ENCODE measurements around the gene LLGL1.

The LLGL1 gene

DNA sequence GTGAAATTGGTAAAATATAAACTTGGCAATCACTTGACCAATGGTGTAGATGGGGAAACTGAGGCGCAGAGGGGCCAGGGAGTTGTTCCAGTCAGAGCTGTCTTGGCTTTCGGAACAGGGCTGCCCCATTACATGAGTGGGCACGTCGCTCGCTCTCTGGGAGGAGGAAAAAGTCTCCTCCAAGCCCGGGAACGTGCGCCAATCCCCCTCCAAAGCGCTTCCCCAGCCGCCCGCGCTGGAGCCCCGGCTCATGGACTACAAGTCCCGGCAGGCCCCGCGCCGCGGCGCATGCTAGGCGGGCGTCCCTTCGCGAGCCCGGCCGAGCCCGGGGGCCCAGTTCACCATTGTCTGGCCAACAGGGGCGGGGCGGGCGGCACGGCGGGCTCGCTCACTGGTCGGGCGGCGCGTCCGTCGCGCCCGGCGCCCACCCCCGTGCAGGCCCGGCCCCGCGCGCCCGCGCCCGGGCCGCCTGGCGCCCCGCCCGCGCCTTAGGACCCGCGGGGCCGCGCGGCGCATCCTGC lies at the start of gene LLGL1:
Gene LLGL1 (plus strand): TSS at position 515 of the 521 bp plus-strand sequence. CDS start 48 bp downstream, outside the sequence.
- DNase-seq, result peak; percentile 96

- no peak for DNase-seq
Measured at GRCh38 chr17:18176176-18176575, 49.3 kb upstream of the LLGL1 start.

DNA sequence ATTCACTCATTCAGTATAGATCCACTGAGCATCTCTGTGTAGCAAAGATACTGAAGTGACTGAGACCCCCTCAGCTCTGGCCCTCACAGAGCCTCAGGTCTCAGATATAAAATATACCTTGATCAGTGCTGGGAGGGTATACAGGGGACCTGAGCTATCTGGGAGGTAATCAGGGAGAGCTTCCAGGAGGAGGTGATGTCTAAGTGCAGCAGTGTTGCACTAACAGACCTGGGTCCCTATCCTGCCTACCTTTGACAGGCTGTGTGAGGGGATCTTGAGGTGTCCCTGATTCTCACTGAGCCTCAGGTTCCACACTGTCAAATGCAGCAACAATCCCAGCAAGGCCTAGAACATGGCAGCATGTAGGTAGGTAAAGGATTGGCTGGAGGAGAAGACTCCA lies 48.3 kb upstream of the LLGL1 start:
- no peak for DNase-seq

DNA sequence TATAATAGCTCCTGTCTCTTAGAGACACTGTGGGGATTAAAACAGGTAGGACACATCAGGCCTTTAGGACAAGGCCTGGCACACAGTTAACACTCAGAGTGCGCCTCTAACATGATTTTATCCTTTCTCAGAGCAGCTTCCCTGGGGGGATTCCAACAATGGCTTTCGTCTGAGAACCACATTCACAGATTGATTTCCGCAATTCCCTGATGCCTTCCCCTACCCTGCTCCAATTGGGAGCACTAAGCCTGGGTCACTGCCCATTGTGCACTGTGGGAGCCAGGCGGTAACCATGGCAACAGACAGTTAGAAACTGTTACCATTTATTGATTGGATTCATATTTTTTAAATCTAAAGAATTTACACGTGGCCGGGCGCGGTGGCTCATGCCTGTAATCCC lies 47.7 kb upstream of the LLGL1 start:
- no peak for DNase-seq

DNA sequence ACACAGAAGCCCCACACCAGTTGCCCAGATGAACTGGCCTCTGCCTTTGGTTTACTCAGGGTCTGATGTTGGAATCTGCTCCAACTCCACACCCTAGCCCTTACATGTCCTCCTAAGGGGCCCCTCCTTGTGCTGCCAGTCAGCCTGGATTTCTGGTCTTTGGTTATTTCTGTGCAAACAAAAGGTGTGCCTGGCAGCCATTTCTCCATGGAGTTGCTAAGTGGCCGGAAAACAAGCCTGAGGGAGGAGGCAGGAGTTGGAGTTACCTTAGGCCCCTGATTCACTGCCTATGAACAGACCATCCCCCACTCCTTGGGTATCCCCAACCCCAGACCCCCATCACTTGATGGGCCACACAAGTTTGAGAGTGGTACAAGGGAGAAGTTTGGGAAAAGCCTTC lies 46.2 kb upstream of the LLGL1 start:
- no peak for DNase-seq

DNA sequence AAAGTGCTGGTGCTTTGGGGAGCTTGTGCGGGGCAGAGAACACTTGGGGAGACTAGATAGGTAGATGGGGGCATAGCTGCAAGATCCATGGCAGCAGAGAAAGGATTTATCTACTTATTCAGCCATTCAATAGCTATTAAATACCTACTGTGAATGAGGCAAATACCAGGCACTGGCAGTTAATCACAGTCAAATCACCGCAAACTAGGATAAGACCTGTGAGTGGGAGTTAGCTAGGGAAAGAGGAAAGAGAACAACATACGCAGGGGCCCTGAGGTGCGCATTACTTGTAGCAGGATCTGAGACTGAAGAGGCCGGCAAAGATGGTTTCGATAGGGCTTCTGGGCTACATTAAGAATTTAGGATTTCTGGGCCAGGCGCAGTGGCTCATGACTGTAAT lies 45.6 kb upstream of the LLGL1 start:
- DNase-seq, result no peak

GRCh38 chr17:18181358-18181757 lies 44.1 kb upstream of the LLGL1 start:
- no peak for DNase-seq

DNA sequence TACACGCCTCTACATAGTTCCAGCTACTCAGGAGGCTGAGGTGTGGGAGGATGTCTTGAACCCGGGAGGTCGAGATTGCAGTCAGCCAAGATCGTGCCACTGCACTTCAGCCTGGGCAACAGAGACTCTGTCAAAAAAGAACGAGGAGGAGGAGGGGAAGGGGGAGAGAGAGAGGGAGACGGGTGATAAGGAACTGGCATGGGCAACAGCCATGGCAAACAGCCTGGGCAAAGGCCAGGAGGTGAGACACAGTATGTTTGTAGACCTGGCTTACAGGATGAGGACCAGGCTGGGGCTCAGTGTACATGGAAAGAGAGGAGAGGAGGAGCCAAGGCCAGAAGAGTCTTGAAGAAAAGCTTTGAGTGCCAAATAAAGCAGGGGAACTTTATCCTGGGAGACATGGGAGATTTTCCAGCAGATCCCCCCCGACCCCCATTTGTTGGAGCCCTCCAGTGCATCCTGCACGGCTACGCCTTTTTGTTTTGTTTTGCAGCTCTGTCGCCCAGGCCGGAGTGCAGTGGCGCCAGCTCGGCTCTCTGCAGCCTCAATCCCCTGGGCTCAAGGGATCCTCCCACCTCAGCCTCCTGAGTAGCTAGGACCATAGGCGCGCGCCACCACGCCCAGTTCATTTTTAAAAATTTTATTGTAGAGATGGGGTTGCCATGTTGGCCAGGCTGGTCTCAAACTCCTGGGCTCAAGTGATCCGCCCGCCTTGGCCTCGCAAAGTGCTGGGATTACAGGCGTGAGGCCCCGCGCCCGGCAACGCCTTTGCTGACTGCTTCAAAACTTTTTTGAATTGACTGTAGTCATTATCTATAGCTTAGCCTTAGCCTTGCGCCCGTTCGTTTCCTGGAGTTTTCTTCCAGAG lies 43.1 kb upstream of the LLGL1 start:
- DNase-seq, result no peak

GRCh38 chr17:18182978-18183333 lies 42.5 kb upstream of the LLGL1 start:
- DNase-seq, result no peak

DNA sequence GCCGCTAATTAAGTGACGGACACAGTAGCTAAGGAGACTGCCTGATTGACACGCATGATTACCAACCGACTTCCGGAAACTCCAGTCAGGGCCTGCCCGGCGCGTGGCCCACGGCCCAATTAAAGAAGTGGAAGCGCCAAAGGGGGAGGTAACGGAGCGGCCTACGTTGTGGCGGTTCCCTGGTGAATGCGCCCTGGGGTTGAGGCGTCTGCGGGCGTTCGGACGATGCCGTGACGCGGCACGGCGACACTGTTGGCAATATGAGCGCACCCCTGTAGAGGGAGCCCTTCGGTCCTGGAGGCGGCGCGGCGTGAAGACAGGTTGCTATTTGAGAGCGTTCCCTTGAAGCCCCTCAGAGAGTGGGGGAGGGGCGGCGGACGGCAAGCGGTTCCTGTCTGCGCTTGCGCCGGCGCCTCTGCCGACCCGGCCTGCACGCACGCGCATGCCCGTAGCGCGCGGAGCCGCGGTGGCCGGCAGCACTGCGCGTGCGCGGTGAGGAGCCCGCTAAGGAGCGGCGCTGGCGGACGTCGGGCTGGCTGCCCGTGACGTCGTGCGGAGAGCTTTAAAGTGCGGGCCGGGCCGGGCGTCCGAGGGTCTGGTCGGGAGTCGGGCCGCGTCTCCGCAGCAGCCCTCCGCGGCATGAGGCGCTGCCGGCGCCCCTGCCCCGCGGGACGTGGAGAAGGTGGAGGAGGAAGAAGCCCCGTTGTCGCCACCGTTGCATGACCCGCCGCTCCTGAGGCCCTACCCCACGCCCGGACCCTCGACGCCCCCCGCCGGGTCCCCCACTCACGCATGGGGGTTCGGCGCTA lies 41.9 kb upstream of the LLGL1 start, which contains the start of gene ALKBH5:
Gene ALKBH5 (plus strand): TSS at position 495 of the 809 bp plus-strand sequence. CDS start 416 bp downstream, outside the sequence.
- peak; percentile 98 for DNase-seq

GRCh38 chr17:18184143-18185031 lies 41.0 kb upstream of the LLGL1 start:
- DNase-seq, result peak; percentile 79

DNA sequence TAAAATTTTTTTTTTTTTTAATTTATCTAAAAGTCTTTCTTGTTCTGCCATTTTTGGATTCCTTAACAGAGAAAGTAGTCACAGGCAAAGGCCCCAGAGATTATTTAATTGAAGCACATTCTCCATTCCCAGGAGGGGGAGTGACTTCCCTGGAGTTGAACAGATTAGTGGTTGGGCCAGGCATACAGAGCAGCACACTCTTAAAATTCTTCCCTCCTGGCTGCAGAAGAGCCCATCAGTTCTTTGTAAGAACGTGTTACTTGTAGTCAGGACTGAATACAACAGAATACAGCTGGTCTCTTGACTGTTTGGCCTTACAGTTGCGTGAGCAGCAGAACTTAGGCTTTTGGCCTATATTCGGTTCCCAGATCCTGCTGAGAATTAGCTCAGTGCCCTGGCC lies 40.0 kb upstream of the LLGL1 start:
- no peak for DNase-seq

DNA sequence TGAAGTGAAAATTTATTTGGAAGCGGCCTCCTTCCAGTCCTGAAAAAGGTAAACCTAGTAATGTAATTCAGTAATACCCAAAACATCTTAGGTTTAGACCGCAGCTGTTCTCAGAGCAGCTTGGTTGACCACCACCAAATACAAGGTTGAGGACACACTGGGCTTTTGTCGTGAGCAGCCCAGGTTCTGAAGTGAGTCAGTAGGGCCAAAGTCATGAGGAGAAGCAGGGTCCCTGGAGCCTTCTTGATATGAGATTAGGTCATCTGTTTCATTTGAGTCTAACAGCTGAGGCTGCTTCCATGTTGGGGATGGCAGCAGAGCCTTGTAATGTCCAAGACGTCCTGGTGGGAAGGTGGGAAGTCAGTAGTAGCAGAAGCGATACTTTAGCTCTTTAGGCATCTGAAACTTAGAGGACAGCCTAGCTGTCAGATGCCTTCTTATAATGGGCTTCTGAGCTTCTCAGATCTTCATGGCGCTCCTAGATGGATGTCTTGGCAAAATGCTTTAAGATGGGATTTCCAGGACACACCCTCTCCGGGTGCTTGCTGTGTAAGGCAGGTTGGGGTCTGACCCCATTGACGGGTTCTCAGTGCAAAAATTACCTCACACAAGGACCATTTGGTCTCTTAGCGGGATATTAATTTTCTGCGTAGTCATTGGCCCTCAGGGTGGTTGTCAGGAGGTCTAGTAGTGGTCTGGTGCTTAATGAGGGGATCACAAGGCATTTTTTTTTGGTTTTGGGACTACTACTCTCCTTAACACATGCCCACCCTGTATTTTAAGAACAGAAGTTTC lies 39.4 kb upstream of the LLGL1 start:
- DNase-seq, result no peak

DNA sequence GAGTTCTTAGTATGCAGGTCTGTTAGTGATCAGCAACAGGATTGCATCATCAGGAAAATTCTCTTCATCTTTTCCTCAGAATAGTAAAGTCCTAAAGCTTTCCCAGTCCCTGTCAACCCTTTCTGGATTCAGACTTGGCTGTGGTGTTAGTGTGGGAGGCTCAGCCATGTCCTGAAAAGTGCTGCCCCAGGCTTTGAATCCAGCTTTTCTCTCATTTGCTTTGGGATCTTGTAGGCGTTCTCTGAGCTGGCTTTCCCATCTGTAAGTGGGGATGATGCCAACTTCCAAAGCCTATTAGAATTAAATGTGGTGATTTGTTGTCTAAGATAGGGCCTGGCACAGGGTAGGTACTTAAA lies 38.8 kb upstream of the LLGL1 start:
- DNase-seq, result no peak

DNA sequence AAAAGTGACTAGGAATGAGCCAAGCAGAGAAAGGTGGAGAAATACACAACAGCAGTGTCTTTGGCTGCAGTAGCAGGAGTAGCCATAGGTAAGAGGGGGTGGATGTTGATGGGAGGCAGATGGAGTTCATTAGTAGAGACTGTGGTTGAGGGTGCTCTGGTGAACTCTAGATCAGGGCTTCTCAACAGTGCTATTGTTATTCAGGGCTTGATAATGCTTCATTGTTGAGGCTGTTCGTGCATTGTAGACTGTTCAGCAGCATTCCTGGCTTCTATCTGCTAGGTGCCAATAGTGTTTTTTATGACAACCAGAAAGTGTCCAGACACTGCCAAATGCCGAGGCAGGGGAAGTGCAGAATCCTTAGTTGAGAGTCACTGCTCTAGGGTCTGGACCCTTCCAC lies 38.2 kb upstream of the LLGL1 start:
- no peak for DNase-seq

- DNase-seq, result no peak
Measured at GRCh38 chr17:18187821-18188761, 37.3 kb upstream of the LLGL1 start.

GRCh38 chr17:18190628-18191235 lies 34.7 kb upstream of the LLGL1 start:
- no peak for DNase-seq

DNA sequence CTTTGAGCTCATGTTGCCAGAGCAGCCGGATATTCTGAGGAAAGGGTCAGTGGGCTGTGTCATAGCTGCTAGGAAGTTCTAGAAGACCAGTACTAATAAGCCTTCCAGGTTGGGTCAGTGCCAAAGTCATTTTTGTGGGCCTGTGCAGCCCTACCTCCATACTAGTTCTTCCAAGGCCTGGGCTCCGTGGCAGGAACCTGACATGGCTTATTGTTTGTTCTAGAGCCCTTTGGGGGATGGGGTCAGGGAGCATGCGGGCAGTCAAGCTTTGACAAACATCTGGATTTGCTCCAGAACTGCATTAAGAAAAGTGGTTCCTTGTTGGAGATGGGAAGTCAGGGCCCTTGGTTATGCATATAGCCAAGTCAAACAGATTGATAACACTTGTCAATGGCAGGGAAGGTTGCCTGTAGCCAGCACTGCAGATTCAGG lies 34.2 kb upstream of the LLGL1 start:
- no peak for DNase-seq

DNA sequence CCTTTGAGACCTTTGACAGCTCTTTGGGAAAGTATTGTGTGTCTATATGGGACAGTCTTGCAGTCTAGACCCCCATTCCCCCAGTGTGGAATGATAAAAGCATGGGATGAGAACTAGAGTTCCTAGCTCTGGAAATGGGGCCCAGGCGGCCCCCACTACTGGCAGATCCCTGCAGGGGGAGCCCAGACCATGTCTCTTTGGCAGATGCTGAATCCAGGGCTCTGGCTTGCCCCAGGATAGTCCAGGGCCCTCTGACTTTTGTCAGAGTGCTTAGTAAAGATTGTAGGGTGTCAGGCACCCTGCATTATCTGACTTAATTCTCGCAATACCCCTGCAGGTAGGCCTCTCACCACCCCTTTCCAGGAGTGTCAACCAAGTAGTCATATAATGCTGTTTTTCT lies 33.5 kb upstream of the LLGL1 start:
- no peak for DNase-seq

DNA sequence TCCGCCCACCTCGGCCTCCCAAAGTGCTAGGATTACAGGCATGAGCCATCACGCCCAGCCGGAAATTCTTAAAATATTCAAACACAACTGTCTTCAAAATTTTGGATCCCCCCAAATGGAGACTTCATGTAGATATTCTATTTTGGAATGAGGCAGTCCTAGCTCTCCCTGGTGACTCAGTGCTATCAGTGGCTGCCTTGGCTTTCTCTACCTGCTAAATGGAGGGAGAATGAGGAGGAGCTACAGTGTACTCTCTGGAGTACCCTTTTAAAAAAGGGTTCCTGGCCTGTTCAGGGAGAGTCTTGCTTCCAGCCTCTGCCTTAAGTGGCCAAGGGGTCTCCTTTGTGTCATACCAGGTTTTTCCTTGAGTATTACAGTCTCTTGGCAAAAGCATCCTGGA lies 31.0 kb upstream of the LLGL1 start:
- DNase-seq, result no peak
